ENCODE results near the gene ESR2.

Gene ESR2

GRCh38 chr14:64260418-64260817, 33.8 kb downstream of the ESR2 start:
- DNase-seq: no peak

- no peak for DNase-seq
These were observed 38.4 kb downstream of the ESR2 start for GRCh38 chr14:64255756-64256155.

DNA sequence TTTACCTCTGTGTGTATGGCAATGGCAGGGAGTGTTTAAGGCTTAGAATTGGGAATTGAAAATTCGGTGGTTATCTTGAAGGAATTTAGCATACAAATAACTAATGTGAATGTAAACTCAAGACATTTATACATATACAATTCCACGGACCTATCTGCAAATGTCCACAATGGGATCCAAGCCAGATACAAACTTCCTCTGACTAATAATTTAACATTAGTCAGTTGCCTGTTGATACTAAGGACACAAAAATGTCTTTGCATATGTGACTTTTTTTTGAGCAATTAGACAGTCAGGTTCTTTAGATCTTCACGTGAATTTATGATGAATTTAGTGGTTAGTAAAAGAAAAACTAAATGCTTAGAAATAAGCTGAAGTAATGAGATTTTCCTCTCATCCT, 40.5 kb downstream of the ESR2 start:
- no peak for DNase-seq

- no peak for DNase-seq
These were observed 44.8 kb downstream of the ESR2 start for GRCh38 chr14:64249363-64249762.

DNA sequence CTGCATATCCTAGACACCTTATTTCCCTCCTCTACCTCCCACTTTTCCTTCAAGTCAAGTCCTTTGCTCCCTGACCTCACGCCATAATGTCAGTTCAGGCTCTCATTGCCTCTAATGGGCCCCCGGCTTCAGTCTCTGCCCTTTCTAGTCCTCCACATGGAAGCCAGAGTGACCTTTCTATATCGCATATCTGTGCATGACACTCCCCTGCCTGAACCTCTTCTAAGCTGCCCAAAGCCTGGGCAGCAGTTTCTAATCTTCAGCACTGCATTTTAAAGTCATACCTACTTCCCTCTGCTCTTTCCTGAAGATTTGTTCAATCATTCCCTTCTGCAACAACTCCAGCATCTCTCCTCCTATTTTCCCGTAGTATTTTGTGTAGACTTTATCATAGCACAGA, 45.5 kb downstream of the ESR2 start:
- no peak for DNase-seq

DNA sequence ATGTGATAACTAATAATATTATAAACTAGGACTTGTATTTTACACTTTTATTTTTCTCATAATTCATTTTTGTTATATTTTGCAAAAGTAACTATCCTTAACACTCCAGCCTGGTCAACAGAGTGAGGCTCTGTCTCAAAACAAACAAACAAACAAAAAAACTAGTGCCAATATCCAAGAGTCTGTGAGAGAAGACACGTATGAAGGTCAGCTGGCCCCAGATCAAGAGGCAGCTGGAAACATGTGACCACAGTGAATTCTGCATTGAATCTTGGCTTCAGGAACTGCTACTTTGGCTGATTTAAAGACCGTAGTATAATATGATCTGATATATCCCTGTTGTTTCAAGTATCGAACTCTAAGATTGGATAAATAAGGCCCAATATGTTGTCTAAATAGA, 47.0 kb downstream of the ESR2 start:
- no peak for DNase-seq

DNA sequence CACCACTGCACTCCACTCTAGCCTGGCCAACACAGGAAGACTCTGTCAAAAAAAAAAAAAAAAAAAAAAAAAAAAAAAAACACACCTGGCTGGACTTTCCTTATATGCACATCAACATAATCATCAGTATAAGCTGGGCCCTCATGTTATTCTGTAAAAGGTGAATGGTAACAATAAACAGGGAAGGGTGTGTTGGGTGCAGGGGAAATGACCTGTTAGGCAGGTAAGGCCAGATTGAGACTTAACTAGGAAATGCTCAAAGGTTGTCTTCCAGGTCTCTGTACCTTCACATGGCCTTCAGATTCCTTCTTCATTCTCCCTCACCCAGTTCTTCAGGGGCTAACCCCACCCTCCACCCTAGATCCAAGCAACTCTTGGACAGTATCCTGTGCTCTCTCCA, 47.5 kb downstream of the ESR2 start:
- no peak for DNase-seq

GRCh38 chr14:64245491-64245890, 48.7 kb downstream of the ESR2 start:
- DNase-seq: no peak

- DNase-seq: no peak
These were observed 49.9 kb downstream of the ESR2 start for GRCh38 chr14:64244279-64244678.

- DNase-seq: no peak
These were observed 55.5 kb downstream of the ESR2 start for GRCh38 chr14:64238631-64239030.

- DNase-seq: no peak
These were observed 56.1 kb downstream of the ESR2 start for GRCh38 chr14:64238049-64238448.

DNA sequence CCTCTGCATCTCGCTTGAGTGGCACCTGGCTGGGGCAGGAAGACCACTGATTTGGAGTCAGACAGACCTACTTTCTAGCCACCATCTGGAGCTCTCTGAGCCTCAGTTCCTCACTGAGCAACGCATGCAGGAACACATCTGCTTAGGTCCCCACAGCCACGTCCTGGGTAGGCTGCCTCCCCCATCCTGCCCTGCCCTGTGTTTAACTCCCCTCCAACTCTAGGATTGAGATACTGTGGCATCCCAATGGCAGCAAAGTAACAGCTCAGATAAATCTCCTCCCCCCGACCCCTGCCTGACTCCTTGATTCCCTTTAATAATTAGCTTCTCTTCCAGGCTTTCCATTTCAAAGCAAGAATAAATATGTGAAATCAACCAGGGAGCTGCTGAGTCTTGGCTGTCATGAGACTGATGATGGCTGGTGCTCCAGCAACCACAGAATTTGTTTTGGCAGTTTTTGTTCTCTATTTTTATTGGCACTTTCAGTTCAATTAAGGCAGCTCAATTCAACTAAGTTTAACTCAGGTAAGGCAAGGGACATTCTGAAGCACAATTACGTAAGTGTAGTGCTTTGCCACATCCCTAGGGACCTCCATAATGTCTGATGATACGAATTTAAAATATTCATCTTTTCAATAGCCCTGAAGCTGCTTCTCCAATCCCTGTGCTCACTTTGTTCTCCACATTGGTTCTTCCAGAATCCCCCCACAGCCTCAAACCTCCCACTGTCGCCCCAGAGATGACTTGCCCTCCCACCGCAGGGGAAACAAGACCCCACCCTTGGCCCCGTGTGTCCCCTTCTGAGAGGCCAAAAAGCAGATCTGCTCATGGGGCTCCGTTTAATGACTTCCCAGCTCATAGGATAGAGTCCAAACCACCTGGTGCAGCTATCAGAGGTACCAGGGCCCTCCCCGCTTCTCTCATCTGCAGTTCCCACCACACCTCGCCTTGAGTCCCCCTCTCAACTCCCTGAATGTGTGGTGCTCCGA, 58.2 kb downstream of the ESR2 start:
- no peak for DNase-seq

GRCh38 chr14:64234877-64235651, 59.1 kb downstream of the ESR2 start:
- no peak for DNase-seq

DNA sequence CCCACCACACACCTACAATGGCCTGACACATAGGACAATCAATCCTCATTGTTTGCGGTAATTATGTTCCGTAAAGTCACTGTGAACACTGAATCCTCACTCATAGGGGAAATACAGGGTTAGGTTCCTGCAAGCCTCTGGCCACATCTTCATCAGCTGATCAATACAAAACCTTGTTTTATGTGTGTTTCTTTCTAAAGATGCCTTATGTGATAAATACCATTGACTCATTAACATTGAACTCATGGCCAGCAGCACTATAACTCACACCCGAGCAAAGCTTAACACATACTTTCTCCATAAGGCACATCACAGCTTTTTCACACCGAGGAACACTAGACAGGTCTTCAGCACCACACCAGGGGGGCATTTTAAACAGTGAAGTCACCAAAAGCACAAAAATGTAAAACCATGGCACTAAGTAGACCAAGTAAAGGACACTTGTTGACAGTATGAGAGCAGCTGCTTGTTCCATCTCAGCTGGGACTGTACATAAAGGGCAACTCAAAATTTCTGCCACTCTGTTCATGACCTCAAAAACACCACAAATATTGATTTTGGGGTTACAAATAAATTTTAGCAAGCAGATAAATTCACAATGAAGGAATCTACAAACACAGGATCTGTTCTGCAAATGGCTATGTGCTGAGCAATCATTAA, 60.5 kb downstream of the ESR2 start:
- no peak for DNase-seq

- DNase-seq: no peak
These were observed 61.2 kb downstream of the ESR2 start for GRCh38 chr14:64232944-64233343.

- no peak for DNase-seq
These were observed 61.9 kb downstream of the ESR2 start for GRCh38 chr14:64232095-64232838.

DNA sequence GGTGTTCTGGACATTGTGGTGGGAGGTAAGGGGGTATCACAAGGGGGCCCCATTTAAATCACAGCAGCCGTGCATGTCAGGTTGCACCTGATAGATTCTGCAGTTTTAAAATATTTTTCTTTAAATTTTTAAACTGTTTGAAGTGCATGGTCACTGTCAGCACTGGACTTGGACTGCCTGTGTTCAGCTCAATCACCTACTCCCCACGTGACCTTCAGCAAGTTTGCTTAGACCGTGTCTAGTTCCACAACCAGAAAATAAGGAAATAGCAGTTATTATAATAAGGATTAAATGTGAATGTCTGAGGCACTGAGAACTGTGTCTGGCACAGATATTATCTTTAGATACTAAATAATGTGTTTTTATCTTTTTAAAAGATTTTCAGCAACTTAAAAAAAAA, 64.7 kb downstream of the ESR2 start:
- no peak for DNase-seq

DNA sequence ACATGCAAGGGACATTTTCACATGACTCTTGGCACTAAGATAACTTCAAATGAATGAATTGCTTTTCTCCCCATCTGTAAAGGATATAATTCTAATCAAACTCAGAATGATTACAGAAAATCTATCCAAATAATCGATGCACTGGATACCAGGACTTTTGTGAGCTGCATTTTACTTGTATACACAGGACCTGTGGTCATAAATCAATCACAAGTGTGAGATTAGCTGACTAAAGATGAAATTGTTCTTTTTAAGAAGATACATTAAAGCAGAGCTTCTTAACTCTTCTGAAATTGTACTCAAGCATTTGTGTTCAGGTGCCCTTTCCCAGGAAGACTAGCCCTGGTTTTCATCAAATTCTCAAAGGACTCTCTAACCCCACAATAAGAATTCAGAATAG, 66.3 kb downstream of the ESR2 start:
- DNase-seq: no peak

GRCh38 chr14:64225151-64225757, 68.9 kb downstream of the ESR2 start:
- DNase-seq: no peak

- DNase-seq: no peak
These were observed 72.7 kb downstream of the ESR2 start for GRCh38 chr14:64221391-64222003.

GRCh38 chr14:64220466-64220865, 73.7 kb downstream of the ESR2 start:
- no peak for DNase-seq

GRCh38 chr14:64220056-64220455, 74.1 kb downstream of the ESR2 start:
- no peak for DNase-seq

Data from suppressor macrophage treated with lipopolysaccharide for 4 hours (primary cell).